ENCODE data around the gene USF2.

- TF ChIP-seq CTCF (IDR thresholded peaks at IDR 0.05; ENCODE audit: poor library complexity): no peak
- TF ChIP-seq EZH2 (IDR thresholded peaks at IDR 0.05; ENCODE audit: borderline replicate concordance): no peak
Measured at GRCh38 chr19:35299523-35300338, 31.0 kb downstream of the USF2 start.

All from hepatocyte (in vitro differentiated cells).